ENCODE measurements around the gene TPP1.

Gene TPP1

DNA sequence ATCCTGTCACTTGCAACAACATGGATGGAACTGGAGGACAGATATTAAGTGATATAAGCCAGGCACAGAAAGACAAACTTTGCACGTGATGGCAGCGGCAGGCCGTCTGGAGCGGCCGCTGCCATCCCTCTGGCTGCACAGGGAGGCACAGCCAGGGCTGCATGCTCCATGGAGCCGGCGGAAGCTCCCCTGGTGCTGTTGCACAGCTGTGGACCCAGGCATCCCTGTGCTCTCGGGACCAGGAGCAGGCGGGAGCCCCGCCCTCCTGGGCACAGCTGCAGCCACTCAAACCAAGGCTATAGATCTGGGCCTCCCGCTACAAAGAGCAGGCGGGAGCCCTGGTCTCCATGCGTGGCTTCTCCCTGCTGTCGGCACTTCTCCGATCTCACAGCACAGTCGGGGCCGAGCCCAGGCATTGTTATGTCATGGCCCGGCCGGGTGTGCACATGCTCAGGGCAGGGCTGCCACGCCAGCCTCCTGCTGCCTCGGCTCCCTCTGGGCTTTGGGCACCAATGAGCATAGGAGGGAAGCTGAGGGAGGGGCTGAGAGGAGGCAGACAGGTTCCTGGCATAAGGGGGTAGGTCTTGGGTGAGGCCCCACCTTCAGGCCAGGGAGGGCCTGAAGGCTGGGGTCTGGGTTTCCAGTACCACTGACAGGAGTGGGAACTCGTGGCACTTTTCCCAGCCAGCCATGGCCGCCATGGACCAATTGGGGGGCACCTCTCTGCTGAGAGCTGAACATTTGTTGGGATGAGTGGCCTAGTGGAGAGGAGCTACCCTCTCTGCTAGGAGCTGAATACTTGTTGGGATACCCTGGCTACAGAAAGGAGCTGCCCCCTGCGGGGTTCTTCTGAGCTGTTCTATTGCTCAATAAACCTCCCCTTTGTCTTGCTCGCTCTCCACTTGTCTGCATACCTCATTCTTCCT is 32.5 kb downstream of the TPP1 start:
- DNase-seq: no peak

- no peak for DNase-seq
These were observed 34.7 kb downstream of the TPP1 start for GRCh38 chr11:6584528-6584927.

DNA sequence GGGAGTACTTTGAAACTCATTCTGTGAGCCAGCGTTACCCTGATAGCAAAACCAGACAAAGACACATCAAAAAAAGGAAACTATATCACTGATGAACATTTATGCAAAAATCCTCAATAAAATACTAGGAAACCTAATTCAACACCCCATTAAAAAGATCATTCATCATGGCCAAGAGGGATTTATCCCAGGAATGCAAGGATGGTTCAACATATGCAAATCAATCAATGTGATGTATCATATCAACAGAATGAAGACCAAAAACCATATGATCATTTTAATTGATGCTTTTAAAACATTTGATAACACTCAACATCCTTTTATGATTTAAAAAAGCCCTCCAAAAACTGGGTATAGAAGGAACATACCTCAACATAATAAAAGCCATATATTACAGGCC is 35.6 kb downstream of the TPP1 start:
- DNase-seq: no peak

GRCh38 chr11:6579681-6580080 is 39.5 kb downstream of the TPP1 start:
- DNase-seq: no peak

GRCh38 chr11:6578134-6578533 is 41.1 kb downstream of the TPP1 start:
- DNase-seq: no peak

DNA sequence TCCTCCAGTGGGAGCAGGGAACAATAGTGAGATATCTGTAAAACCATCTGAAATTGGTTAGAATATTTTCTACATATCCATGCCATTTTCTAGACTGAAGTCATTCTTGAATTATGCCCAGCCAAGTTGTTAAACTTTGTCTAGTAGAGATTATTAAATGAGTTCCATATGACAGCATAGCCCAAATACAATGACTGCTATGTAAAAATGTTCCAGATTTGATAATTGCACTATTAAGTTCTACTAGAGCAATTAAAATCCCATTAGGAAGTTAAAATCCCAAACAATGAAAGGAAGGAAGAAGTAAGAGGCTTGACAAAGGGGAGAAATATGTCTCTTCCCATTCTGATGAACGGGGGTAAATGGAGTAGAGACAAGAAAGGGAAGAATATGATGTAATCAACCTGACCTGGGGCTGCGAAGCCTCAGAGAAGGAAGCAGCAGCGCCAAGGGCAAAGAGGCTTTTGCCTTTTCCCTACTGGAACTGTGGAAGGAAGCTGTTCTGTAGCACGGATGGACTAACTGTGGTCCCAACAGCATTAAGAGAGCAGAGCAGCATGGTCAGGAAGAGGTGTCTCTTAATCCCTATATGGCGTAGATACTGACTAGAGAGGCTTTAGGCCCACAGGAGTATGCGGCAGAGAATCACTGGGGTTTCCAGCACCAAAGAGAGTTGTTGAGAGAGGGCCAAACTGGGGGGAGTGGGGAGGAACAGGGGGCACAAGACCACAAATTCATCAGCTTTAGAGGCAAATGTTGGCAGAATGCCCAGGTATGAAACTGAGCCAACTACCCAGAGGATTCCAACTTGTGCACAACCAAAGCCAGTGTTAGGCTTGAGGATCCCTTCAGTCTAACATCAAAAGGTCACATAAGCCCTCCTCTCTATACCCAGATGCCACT is 42.5 kb downstream of the TPP1 start:
- no peak for DNase-seq

DNA sequence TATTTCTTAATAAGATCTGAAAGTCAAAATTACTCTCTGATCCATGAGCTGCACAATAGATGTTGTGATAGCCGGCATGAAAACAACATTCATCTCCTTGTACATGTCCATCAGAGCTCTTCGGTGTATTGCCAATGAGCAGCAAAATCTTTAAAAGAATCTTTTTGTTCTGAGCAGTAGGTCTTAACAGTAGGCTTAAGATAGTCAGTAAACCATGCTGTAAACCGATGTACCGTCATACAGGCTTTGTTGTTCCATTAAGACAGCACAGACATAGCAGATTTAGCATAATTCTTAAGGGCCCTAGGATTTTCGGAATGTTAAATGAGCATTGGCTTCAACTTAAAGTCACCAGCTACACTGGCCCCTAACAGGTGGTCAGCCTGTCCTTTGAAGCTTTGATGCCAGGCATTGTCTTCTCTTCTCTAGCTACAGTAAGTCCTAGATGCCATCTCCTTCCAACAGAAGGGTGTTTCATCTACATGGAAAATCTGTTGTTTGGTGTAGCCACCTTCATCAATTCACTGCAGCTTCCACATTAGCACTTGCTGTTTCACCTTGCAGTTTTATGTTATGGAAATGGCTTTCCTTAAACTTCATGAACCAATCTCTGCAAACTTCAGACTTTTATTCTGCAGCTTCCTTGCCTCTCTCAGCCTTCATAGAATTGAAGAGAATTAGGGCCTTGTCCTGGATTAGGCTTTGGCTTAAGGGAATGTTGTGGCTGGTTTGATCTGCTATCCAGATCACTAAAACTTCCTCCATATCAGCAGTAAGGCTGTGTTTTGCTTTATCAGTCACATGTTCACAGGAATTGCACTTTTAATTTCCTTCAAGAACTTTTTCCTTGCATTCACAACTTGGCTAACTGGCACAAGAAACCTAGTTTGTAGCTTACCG is 44.2 kb downstream of the TPP1 start:
- no peak for DNase-seq

DNA sequence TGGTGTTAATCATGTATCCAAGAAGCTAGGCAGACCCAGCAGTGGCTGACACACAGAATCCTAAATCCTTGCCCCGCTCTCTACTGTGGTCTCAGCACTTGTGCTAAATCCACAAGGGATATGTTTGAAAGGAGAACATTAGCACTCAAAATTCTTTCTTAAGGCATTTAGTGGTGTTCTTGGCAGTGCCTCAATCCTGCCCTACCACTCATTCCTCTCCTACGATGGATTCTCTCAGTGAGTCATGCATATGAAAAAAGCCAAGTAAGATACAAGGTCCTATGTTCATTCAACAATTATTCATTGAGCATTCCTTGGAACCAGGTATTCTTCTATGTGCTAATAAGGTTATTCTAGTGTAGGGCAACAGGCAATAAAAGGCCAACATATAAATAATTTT is 47.0 kb downstream of the TPP1 start:
- DNase-seq: no peak

GRCh38 chr11:6571434-6572008 is 47.7 kb downstream of the TPP1 start:
- DNase-seq: no peak

- no peak for DNase-seq
These were observed 48.4 kb downstream of the TPP1 start for GRCh38 chr11:6570691-6571427.

- DNase-seq: no peak
These were observed 49.5 kb downstream of the TPP1 start for GRCh38 chr11:6569706-6570105.

DNA sequence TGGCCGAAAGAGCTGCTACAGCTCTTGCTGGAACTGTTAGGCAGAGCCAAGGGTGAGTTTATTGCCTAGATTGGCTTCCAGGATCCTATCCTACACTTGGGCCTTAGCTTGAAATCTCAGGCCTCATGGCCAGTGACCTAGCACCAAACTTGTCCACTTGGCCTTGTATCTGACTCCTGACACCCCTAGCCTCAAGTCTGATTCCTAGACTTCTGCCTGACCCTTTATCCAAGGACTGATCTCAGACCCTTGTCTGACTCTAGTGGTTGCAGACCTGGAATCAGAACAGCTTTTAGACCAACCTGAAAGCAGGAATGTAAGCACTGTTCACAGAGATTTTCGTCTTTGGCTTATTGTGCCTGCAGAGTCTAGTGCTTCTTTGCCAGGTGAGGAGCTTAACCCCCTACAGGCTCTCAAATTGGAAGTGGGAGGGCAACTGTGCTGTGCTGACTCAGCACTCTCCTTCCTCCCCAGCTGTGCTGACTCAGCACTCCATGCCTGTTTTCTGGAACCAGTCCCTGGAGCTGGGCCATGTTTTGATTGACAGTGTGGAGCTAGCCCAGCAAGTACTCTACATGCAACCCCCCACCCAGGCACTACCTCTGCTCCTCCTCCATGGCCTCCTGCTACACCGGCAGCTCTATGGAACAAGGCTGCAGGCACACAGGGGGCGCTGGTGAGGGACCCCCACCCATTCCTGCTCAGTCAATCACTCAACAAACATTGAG is 50.9 kb downstream of the TPP1 start:
- no peak for DNase-seq

DNA sequence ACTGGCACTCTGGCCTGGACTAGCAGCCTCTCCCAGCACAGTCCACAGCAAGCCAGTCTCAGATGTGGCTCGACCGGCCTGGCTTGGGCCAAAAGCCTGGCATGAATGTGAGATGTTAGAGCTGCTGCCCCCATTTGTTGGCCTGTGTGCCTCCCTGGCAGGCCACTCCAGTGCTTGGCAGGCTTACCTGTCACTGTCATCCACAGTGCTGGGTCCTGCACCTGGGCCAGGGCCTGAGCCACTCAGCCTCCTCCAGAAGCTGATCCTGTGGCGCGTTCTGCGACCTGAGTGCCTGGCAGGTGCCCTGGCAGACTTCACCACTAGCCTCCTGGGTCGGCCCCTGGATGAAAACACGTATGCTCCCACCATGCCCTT is 51.9 kb downstream of the TPP1 start:
- DNase-seq: no peak

GRCh38 chr11:6566704-6567370 is 52.4 kb downstream of the TPP1 start:
- DNase-seq: no peak

- no peak for DNase-seq
These were observed 53.1 kb downstream of the TPP1 start for GRCh38 chr11:6565988-6566703.

GRCh38 chr11:6565325-6565724 is 53.9 kb downstream of the TPP1 start:
- no peak for DNase-seq

DNA sequence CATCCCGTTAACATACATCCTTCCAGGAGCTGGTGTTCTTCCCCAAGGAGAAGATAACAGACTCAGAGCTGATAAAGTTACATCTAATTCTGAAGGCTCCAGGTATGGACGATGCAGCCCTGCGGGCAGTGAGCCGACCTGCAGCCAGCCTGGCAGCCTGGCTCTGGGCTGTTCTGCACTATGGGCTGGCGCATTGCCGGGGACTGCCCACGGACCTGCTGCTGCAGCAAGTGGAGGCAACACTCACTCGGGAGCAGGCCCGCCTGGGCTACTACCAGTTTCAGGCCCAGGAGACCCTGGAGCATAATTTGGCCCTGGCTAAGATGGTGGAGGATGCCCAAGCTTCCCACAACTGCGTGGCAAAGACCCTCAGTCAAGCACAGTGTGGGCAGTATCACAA is 55.6 kb downstream of the TPP1 start:
- DNase-seq: no peak

- no peak for DNase-seq
These were observed 56.1 kb downstream of the TPP1 start for GRCh38 chr11:6563121-6563619.
